Measurements from ENCODE around the gene ARMH3. TPM values are rescaled to one million over a fixed set of nuclear protein-coding genes. Genes with fewer than 3 reads are reported as not detected.
"Not testable (repeated sequence)": the region's sequence is repeated elsewhere in the genome, so short reads cannot be mapped to it uniquely, and the experiment has no call there.

Gene ARMH3
- total RNA-seq, 1 experiment from 2014 or later = 8.4 TPM

DNA sequence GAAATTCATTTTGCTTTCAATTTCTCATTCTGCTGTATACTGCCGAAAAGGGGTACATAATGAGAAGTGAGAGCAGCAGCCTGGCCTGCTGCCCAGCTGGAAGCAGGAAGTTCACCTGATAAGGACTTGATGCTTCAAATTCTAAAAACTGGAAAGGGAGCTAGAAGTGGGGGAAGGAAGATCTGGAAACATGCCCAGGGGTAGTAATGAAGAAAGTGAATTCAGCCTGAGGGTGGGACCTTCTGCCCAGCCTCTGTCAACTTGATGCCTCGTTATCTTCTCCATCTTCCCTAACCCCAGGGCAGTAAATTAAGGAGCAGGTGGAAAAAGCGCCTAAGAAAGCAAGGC lies 69.4 kb downstream of the ARMH3 start:
- DNase-seq (ENCODE audit: low spot score) = peak; percentile 37

DNA sequence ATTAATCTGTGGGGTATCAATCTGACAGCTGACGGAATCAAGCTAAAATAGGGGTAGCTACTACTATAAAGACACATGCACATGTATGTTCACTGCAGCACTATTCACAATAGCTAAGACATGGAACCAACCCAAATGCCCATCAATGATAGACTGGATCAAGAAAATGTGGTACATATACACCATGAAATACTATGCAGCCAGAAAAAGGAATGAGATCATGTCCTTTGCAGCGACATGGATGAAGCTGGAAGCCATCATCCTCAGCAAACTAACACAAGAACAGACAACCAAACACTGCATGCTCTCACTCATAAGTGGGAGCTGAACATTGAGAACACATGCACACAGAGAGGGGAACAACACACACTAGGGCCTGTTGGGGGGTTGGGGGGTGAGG lies 75.3 kb downstream of the ARMH3 start:
- DNase-seq (ENCODE audit: low spot score) = not testable (repeated sequence)

DNA sequence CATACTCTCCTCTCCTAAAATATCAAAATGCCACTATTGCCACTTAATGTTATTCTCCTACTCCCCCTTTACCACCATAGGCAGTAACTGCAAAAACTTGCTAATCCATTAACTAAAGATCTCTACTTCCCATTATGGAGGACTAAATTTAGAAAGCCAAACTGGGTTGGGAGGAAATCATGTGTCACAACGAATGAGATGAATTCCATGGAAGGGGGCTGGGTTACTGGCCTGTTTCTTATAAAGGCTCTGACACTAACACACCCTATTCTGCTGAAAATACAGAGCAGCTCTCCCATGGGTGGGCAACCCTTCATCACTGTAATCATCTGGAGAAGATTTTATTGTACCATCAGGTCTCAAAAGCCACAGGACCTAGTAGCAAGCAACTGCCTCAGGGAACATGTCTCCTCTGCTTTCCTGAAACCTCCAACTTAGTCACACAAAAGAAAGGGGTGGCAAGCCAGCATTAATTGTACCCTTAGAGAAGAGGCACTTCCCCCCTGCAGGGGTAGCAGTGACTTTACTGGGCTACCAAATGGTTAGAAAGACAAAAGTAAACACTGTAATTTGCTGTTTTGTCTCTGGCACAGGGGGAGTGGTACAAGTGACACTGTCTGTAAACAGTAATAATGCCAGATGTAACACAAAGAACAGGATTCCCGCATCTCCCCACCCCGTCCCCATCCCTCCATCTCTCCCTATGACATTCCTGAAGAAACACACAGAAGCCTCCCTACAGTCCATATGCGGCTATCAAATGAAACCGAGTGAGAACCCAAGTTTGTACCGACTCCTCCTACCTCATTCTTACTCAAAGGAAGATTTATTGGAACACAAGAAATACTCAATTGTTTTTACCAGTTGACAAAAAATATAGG lies 81.6 kb downstream of the ARMH3 start:
- no peak for DNase-seq (ENCODE audit: low spot score)

DNA sequence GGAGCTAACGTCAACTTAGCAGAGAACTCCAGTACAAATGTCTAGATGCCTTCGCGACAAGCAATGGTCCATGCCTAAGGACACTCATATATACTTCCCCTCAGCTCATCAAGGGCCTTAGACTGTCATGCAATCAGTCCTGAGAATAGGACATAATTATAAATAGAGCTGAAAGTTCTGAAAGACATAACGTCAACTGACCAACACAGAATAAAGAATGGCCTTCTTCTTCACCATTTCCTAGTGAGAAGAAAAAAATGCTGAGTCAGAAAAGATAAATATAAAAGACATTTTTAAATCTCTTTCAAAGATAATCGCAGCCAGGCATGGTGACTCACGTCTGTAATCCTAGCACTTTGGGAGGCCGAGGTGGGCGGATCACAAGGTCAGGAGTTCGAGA lies 83.2 kb downstream of the ARMH3 start:
- no peak for DNase-seq (ENCODE audit: low spot score)

DNA sequence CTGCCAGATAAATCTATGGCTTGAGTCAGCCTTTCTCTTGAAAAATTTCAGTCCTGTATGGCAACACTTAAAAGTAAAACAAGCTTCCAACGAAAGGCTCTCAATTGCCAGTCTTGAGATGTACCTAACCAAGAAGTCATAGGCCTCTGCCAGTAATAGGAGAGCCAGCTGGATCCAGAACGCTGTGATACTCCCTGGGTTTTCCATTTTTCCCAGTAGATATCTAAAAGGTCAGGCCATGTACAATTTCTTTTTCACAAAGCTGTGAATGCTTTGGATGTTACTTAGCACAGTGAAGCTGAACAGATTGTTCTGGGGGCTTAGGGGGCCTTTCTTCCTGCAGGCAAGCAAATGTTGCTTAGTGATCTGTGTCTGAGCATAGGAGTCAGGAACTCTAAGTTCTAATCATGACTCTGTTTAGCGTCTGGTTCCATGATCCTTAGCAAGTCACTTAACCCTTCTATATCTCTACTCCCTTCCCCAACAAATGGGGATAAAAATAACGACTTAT lies 86.5 kb downstream of the ARMH3 start:
- DNase-seq (ENCODE audit: low spot score) = no peak

DNA sequence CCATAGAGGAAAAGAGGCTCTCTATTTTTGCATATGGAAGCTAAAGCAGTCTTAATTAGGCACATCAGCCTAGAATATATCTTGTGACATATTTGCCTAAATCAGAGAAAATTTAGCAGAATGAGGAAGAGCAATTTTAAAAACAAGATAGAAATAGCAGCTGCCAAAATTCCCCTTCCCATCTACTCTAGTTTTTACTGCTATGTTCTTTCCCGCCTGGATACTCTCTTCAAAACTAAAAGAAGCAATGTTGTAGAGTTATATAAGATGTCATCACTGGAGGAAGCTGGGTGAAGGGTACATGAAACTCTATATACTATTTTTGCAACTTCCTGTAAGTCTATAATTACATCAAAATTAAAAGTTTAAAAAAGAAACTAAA lies 87.0 kb downstream of the ARMH3 start:
- no peak for DNase-seq (ENCODE audit: low spot score)

DNA sequence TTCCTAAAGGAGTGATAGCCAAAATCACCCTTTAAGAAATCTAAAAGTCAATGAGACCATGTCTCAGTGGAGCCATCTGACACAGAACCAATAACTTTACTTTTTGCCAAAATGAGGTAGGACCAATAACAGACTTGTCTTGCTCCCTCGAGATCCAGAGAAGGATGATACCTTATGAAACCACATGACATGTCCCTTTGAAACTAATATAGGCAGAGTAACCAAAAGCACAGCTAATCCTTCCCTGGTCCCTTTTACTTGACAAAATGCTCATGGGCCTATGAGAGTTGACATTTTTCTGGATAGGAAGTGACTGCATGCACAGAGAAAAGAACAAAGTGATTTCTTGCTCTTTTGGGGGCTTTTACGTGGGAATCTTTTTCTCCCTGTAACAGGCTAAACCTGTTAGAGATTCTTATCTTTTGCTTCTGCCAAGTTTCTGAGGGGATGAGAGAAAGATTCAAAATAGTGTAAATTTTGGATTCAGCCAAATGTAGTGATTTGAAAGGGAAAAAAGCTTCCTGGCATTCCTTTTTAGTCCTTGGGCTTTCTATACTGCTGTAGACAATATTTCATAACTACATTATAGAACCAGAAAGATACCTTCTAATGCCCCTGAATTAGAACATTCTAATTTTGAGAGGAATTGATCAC lies 87.6 kb downstream of the ARMH3 start:
- no peak for DNase-seq (ENCODE audit: low spot score)

DNA sequence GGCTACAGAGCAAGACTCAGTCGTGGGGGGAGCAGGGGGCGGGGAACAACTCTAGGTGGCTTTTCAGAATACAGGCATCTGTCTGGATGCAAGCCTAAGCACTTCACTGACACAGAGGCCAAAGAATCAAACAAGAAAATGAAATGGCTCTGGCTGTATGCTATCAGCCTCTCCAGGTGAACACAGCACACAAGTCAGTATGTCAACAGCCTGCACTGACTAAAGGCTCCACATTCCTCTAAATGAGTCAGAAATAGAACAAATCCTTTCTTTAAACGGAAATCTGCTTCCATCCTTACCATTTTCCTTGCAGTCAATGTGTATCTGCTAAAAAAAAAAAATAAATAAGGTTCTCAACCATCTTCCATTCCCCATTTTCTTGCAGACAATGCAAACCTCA lies 88.3 kb downstream of the ARMH3 start:
- DNase-seq (ENCODE audit: low spot score) = no peak

DNA sequence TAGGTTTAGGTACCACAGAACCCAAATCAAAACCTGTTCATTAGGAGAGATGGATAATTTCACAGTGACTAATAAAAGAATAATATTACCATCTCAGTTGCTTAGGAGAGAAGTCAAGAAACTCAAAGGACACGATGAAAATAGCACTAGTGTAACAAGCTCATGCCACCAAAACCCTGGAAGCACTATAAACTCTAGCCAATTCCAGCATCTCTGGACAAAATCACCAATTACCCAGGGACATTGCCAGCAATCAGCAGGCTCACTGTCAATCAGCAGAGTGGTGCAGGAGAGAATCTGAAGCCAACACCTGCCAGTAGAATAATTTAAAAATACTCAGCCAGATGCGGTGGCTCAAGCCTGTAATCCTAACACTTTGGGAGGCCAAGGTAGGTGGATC lies 88.9 kb downstream of the ARMH3 start:
- DNase-seq (ENCODE audit: low spot score) = no peak

DNA sequence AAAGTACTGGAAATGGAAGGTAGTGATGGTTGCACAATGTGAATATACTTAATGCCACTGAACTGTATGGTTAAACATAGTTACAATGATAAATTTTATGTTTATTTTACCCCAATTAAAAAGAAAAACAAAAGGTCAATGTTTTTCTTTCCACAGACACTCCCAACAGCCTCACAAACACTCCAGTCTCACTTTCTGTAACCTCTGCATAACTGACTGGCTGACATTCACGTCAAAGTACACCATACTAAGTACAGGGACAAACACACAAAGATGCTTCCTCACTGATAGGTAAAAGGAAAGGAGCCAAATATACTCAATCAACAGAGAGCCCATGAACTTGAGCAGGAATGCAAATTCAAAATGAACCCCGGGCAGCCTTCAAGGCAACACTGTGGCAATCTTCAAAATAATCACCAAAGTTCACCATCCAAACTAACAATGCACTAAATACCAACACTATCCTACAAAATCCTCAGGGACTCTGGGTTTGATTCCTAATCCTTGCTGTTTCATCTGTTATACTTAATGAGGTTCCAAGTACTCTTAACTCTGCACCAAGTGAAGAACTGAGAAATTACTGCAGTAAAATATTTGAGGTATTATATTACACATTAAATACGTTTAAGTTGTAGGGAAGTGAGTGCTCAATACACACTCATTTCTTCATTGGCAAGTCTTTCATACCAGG lies 90.8 kb downstream of the ARMH3 start:
- DNase-seq (ENCODE audit: low spot score) = no peak

DNA sequence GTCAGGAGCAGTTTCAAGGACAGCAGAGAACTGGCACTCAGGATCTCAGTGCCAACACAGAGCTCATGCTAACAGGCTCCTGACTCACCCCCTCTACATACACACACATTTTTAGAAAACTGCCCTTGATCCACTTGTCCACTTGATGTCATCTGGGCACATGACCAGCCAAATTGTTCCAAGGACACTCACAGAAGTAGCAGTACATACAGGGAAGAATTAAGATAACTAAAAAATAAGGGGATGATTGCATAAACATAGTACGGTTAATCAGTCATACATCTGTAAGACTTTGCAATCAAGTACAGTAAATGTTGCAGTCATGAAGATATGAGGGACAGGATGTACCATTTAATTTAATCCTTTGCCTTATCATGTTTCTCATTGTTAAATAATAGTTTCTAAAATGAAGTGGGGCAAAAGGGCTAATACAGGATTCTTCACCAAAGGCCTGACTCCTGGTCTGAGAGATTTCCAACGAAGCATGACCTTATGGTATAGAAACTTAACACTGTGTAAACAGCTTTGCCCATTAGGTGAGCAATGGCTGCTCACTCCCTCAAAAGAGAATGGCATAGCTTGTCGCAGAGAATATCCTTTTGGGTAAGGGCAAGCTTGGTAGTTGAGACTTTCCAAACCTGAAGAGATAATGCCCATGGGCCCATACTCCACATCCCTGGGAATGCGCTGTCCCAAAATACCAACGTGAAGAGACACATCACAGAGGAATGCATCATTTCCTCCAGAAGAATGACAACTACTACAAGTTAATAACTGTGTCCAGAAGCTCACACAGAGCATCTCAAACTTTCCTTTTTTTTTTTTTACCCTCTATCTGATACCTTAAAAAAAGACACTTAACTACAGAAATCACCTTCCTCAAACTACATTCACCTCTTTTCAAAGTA lies 94.1 kb downstream of the ARMH3 start:
- DNase-seq (ENCODE audit: low spot score) = no peak

DNA sequence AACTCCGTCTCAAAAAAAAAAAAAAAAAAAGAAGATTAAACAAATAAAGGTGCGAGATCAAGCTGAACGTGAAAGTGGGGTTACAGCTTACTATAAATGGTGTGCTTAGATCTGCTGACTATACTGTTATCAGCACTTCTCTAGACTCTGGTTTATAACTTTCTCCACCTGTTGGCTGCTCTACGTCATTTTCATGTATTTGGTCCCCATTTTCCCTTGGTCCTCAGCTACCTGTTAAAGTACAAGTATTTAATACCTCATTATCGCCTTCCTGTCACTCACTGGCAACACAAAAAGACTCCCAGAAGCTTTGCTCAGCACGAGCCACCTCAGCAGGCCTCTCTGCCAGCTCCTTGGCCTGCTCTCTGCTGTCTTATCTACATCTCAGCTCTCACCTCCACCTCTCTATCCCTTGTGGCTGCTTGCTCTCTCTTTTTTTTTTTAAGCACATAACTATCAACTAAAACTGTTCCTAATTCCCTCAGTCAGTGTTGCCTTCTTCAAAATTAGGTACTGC lies 95.0 kb downstream of the ARMH3 start:
- DNase-seq (ENCODE audit: low spot score) = no peak

DNA sequence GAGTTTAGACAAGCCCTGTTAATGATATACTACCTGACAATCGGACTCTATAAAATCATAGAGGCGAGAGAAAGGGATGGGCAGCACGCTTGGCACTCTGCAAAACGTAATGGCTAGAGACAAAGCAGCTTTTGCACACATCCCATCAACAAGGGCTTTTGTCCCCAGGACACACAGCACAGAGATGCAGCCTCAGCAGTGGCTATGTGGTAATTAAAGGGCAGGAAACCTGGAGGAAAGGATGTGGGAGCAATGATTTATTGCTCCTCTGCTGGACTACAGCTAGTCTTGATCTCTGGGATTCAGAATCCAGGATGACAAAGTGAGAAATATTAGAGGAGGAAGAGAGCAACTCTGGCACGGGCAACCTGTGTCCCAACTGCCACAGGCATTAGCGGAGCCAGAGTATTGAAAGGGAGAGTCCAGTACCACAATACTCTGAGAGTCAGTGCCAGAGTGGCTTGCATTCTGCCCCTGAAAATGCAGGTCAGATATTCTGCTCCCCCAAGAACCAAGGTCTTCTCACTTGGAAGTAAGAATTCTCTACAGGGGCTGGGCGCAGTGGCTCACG lies 96.5 kb downstream of the ARMH3 start:
- DNase-seq (ENCODE audit: low spot score) = no peak

DNA sequence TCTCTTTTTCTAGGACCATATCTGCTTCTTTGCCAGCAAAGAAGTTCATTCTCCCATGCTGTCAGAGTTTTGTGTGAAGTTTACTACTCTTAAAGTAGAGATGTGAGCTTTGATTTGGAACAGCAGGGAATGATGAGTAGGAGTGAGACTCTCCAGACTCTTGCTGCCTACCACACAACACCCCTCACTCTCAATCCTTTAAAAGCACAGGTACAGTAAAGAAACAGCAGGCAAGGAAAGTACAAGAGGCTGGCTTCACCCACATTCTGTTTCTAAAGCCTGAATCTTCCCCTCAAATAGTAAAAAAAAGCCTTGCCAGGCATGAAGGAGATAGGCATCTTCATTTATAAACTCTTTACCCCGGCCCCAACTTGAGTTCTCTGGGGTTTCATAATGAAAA lies 97.3 kb downstream of the ARMH3 start:
- no peak for DNase-seq (ENCODE audit: low spot score)

DNA sequence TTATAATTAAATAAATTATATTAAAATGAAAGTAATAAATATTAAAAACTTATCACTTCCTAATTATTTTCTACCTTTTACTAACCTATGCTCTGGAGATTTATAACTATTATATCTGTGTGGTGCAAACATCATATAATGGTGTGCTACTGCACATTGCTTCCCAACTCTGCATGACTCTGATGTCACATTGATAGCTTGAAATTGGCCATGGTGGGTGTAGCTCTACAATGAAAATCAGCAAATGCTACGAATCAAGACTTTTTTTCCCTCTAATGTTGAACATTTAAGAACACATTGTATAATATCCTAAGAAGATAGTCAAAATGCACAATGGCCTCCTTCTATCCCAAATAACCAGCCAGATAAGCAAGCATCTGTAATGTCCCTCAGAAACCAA lies 99.1 kb downstream of the ARMH3 start:
- DNase-seq (ENCODE audit: low spot score) = no peak

DNA sequence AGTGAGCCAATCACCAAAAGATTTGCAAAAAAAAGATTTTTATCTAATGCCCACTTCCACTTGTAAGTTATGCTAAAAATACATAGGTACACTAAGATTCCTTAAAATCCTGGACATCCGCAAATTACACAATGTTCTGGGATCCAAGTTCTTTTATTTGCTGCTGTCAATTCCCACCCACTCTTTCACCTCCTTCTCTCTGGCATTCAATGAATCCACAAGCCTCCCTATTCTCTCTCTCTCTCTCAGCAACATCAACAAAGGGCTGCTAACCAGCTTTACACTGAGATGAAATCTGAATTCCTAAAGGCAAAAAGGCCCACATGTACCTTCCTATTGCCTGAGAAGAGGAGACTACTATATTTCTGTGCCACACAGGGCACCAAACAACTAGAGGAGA lies 99.9 kb downstream of the ARMH3 start:
- DNase-seq (ENCODE audit: low spot score) = no peak

DNA sequence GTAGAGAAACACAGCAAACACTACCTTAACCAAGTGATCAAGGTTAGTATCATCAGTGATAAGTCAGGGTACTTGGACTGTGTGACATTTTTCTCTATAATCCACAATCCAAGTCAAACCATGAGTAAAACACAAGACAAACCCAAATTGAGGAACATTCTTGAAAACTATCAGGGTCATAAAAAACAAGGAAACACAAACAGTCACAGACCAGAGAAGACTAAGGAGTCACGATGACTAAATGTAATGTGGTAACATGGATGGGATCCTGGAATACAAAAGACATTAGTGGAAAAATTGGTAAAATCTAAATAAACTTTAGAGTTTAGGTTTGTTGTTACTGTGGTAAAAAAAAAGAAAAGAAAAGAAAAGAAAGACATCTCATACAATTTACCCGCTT lies 103.8 kb downstream of the ARMH3 start:
- DNase-seq (ENCODE audit: low spot score) = no peak

DNA sequence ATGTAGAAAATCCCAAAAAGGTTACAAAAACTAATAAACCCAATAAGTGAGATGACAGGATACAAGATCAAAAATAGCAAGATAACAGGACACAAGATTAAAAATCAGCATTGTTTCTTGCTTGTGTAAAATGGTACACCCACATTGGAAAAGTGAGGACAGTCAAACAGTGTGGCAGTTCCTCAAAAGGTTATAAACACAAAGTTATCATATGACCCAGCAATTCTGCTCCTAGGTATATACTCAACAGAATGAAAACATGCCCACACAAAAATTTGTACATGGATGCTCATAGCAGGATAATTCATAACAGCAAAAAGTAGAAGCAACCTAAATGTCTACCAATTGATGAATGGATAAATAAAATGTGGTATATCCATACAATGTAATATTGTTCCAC lies 105.8 kb downstream of the ARMH3 start:
- no peak for DNase-seq (ENCODE audit: low spot score)

DNA sequence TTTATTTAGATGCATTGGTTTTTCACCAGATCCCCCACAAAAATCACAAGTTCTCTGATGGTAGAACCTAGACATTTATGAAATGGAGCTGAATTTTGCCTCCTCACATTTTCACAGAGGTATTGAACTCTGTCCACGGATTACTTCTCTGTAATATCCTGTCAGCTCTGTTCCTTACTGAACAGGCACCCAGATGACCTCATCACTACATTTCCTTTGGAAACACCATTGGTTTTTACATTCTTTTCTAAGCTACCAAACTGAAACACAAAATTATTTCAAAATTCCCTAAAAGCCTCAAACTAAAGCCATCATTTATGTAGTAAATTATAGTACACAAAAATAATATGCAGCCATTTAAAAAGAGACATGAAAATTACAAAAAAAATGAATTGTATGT lies 114.1 kb downstream of the ARMH3 start:
- no peak for DNase-seq (ENCODE audit: low spot score)

DNA sequence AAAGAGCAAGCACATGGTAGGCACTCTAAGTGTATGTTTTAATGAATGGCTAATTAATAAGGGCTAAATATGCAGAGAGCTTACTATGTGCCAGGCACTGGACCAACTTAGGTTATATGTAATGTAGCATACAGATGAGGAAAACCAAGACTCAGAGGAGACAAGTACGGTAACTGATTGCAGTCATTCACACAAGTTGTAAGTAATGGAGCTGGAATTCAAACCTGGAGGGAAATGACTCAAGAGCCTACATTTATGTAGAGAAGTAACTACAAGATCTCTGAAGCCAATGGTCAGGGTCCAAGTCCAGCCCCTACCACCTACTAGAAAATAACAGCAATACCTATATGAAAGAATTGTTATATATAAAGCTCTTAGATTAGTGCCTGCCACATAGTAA lies 115.1 kb downstream of the ARMH3 start:
- no peak for DNase-seq (ENCODE audit: low spot score)

DNA sequence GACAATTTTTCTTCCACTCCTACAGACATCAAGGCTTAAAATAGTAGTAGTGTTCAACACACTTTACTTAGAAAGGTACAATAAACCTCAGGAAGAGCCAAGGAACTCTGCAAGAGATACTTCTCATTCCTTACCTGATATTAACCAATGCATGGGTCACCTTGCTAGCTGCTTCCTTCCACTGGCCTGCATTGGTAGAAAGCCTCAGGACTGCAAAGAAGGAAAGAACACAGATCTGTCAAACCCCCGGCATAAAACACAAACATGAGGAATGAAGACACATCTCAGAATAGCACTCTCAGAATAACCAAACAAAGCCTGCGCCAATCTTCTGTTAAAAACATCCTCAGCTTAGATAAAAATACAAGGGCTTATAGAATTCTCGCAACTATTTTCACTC lies 116.2 kb downstream of the ARMH3 start:
- no peak for DNase-seq (ENCODE audit: low spot score)
